Skeletal muscle satellite cell (primary cell): ENCODE measurements around the gene MSRB1.
"Not testable (repeated sequence)": the region's sequence is repeated elsewhere in the genome, so short reads cannot be mapped to it uniquely, and the experiment has no call there.

Experiments
- H3K27me3 ChIP-seq: 2 replicates; pipeline ENCODE4 v1.7.0; 2013; ENCODE audit warnings: low read length; ENCODE audit not compliant: control insufficient read depth, insufficient read depth
- H3K36me3 ChIP-seq: 2 replicates; pipeline ENCODE4 v1.7.0; 2013; ENCODE audit warnings: mild to moderate bottlenecking, control low read depth, low read length; ENCODE audit not compliant: insufficient read depth
- H3K4me1 ChIP-seq: 2 replicates; pipeline ENCODE4 v1.7.0; 2013; ENCODE audit warnings: low read length; ENCODE audit not compliant: control insufficient read depth, insufficient read depth
- H3K4me2 ChIP-seq: 2 replicates; pipeline ENCODE4 v1.7.0; 2013; ENCODE audit warnings: mild to moderate bottlenecking, low read length
- H3K4me3 ChIP-seq: 2 replicates; pipeline ENCODE4 v1.7.0; 2013; ENCODE audit warnings: low read length
- H3K9ac ChIP-seq: 2 replicates; pipeline ENCODE4 v1.7.0; 2013; ENCODE audit warnings: mild to moderate bottlenecking, low read depth, low read length, moderate library complexity
- H3K9me3 ChIP-seq: replicated peaks from 2 replicates; pipeline ENCODE4 v1.7.0; 2013; ENCODE audit warnings: mild to moderate bottlenecking, control low read depth, low read length

MSRB1 gene

DNA sequence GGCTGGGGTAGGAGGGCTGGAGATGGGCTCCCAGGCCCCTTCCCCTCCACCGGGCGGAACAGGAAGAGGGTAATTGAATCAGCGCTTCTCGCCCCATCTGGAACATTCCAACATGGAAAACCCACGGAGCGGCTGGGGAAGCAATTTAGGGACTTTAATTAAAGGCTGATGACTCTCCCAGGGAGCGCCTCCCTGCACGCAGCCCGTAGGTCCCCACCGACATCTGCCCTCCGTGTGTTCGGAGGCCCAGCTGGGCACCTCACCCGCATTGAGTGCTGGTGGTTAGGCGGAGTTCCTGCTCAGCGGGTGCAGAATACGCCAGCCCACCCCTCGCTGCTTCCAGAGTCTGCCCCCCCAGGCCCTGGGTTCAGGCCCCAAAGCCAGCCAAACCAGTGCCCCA is 34.8 kb downstream of the MSRB1 start:
- H3K9me3 ChIP-seq, result no peaks in the 10 kb centered on the region
- H3K27me3 ChIP-seq, result peaks cover 59% of the 10 kb centered on the region
- no peaks in the 10 kb centered on the region for H3K36me3 ChIP-seq
- no peak overlapping the region for H3K9ac ChIP-seq
- no peaks in the 10 kb centered on the region for H3K4me1 ChIP-seq
- no peak overlapping the region for H3K4me3 ChIP-seq
- no peak overlapping the region for H3K4me2 ChIP-seq

GRCh38 chr16:1907226-1907860 is 35.7 kb downstream of the MSRB1 start:
- H3K9me3 ChIP-seq, result no peaks in the 10 kb centered on the region
- no peak overlapping the region for H3K9ac ChIP-seq
- H3K36me3 ChIP-seq, result no peaks in the 10 kb centered on the region
- no peaks in the 10 kb centered on the region for H3K4me1 ChIP-seq
- no peak overlapping the region for H3K4me2 ChIP-seq
- no peak overlapping the region for H3K4me3 ChIP-seq
- peaks cover 60% of the 10 kb centered on the region for H3K27me3 ChIP-seq

DNA sequence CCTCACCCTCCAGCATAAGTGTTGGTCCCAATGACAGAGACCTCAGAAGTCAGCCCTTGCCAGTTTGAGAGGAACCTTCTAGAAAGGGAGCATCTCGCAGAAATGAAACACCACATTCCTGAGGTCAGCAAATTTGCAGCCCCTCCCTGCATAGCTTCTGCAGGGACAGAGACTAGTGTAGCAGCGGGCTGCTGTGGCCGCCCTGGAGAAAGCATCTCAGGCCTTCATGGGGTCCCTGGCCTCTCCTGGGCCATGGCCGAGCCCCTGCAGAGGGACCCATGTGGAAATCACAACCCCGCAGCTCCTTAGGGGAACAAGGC is 36.2 kb downstream of the MSRB1 start:
- H3K27me3 ChIP-seq, result peaks cover 60% of the 10 kb centered on the region
- H3K9ac ChIP-seq, result no peak overlapping the region
- H3K4me1 ChIP-seq, result no peaks in the 10 kb centered on the region
- no peaks in the 10 kb centered on the region for H3K36me3 ChIP-seq
- no peak overlapping the region for H3K4me2 ChIP-seq
- H3K4me3 ChIP-seq, result no peak overlapping the region
- no peaks in the 10 kb centered on the region for H3K9me3 ChIP-seq

DNA sequence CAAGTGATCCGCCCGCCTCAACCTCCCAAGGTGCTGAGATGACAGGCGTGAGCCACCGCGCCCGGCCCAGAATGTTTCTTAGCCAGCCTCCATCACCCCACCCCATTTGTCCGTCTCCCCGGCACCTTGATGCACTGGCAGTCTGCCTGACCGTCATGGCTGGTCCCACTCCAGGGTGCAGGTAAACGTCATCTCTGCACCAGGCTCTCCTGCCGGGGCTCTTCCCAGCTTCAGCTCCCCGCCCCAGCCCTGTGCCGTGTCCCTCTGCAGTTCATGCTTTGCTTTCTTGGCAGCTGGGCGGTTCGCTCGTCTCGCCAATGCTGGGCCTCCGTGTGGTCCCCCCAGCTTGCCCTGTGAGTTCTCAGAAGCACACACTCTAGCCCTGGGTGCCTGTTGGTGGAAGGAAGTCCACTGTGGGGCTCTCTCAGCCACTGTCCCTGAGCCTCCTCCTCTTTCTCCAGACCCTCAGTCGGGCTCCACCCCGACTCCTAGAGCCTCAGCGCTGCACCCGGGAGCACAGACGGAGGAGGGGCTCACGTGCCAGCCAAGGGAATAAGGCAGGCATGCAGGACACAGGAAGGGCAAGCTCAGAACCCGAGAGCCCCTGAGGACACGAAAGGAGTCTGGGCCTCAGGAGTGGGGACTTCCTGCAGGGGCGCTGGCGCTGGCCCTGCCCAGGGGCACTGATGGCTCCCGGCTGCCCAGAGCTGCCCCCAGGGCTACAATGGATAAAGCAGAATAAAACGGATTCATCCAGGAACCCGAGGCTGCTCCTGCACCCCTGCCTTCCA is 36.7 kb downstream of the MSRB1 start:
- Histone ChIP-seq H3K4me3 (no peak overlapping the region), H3K4me1 (no peaks in the 10 kb centered on the region), H3K4me2 (no peak overlapping the region), H3K27me3 (peaks cover 60% of the 10 kb centered on the region), H3K9ac (no peak overlapping the region), H3K36me3 (no peaks in the 10 kb centered on the region), H3K9me3 (no peaks in the 10 kb centered on the region)

DNA sequence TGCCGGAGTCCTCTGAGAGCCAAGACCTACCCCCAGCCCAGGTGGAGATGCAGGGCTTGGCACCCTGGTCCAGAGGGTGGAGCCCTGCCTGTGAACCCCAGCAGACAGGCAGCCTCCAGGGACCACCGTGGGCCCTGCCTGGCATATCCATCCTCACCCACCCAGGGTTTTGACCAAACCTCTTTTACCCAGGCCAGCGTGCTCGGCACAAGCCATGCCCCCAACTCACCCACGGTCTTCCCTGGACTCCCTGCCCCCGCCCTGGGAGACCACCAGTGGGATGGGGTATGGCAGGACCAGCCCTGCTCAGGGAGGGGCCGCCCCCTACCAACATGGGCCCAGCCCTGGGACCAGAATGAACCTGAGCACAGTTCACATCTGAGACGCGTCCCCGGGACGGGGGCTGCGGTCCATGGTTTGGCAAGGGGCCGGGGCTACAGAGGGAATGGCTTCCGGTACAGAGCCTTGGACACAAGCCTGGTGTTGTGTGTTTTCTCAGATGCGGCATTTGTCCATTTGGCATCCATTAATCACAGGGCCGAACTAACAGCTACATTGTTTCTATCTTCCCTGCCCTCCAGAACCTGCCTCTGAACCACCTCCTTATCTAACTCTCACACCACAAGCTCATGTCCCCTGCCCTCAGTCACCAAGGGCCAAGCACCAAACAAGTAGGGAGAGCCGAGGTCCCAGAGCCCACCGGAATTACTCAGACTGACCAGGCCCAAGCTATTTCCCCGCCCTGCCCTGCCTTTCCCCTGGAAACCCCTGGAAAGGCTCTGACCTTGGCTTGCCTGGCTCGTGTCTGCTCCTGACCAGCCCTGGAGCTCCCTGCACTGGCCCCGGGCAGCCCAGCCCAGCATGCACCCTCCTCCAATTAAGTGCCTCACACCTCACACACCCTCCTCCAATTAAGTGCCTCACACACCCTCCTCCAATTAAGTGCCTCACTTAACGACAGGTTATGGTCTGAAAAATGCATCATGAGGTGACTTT is 38.9 kb downstream of the MSRB1 start:
- no peak overlapping the region for H3K4me3 ChIP-seq

DNA sequence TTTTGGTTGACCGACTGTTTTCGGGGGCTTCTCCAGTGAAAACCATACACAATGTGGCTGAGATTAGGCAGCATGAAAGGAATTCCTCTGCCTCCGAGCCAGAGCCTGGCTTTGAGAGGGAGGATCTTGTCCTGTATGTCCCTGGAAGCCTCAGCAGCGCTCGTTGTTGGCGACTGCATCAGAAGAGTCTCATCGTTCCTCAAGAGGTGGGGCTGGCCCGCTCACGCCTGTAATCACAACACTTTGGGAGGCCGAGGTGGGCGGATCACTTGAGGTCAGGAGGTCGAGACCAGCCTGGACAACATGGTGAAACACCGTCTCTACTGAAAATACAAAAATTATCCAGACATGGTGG is 39.8 kb downstream of the MSRB1 start:
- no peak overlapping the region for H3K4me3 ChIP-seq
- H3K4me1 ChIP-seq, result no peaks in the 10 kb centered on the region
- H3K9ac ChIP-seq, result no peak overlapping the region
- H3K9me3 ChIP-seq, result no peaks in the 10 kb centered on the region
- H3K36me3 ChIP-seq, result no peaks in the 10 kb centered on the region
- no peak overlapping the region for H3K4me2 ChIP-seq
- peaks cover 52% of the 10 kb centered on the region for H3K27me3 ChIP-seq

More for the DNA sequence above, 38.9 kb downstream of the MSRB1 start:
- H3K27me3 ChIP-seq, result peaks cover 55% of the 10 kb centered on the region
- no peak overlapping the region for H3K4me2 ChIP-seq
- no peaks in the 10 kb centered on the region for H3K4me1 ChIP-seq
- H3K9me3 ChIP-seq, result no peaks in the 10 kb centered on the region
- no peaks in the 10 kb centered on the region for H3K36me3 ChIP-seq
- no peak overlapping the region for H3K9ac ChIP-seq

- Histone ChIP-seq H3K4me1 (no peaks in the 10 kb centered on the region), H3K4me3 (no peak overlapping the region), H3K27me3 (peaks cover 48% of the 10 kb centered on the region), H3K9ac (no peak overlapping the region), H3K36me3 (no peaks in the 10 kb centered on the region), H3K4me2 (no peak overlapping the region), H3K9me3 (no peaks in the 10 kb centered on the region)
These were observed 40.3 kb downstream of the MSRB1 start for GRCh38 chr16:1902547-1903219.

DNA sequence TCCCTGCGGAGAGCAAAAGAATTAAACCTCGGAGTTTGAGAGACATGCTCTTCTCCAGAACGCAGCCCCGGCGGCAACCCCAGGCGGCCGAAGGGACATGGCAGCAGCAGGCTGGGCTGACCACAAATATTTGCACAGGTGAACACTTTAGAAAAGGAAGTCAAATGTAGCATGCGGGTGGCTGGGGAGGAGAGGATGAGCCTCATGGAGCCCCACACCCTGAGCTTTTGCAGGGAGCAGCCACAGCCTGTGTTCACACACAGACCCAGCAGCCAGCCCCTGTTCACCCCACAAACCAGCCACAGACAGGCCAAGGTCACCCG is 42.6 kb downstream of the MSRB1 start:
- Histone ChIP-seq H3K27me3 (peaks cover 44% of the 10 kb centered on the region), H3K9me3 (no peaks in the 10 kb centered on the region), H3K4me1 (no peaks in the 10 kb centered on the region), H3K4me3 (no peak overlapping the region), H3K4me2 (no peak overlapping the region), H3K36me3 (no peaks in the 10 kb centered on the region), H3K9ac (no peak overlapping the region)

DNA sequence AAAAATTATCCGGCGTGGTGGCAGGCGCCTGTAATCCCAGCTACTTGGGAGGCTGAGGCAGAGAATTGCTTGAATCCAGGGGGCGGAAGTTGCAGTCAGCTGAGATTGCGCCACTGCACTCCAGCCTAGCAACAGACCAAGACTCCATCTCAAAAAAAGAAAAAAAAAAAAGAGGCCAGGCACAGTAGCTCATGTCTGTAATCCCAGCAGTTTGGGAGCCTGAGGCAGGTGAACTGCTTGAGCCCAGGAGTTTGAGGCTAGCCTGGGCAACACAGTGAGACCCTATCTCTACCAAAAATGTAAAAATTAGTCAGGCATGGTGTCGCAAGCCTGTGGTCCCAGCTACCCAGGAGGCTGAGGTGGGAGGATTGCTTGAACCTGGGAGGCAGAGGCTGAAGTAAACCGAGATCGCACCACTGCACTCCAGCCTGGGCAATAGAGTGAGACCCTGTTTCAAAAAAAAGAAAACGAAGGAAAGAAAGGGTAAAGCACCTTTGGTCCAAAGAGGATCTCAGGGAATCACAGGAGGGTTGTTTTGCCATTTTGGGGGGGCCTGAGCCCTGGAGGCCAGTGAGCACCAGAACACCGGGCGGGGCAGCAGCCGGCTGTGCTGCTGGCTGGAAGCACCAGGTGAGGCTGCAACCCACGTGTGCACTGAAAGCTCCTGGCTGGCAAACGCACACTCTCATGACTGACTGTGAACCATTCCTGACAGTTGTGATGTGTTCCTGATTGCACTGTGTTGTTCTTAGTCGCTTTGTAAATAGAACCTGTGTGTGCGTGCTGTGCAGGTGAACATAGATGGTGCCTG is 43.2 kb downstream of the MSRB1 start:
- no peak overlapping the region for H3K9ac ChIP-seq
- H3K36me3 ChIP-seq, result no peaks in the 10 kb centered on the region
- no peaks in the 10 kb centered on the region for H3K9me3 ChIP-seq
- peaks cover 41% of the 10 kb centered on the region for H3K27me3 ChIP-seq
- H3K4me2 ChIP-seq, result no peak overlapping the region
- no peaks in the 10 kb centered on the region for H3K4me1 ChIP-seq
- H3K4me3 ChIP-seq, result no peak overlapping the region

DNA sequence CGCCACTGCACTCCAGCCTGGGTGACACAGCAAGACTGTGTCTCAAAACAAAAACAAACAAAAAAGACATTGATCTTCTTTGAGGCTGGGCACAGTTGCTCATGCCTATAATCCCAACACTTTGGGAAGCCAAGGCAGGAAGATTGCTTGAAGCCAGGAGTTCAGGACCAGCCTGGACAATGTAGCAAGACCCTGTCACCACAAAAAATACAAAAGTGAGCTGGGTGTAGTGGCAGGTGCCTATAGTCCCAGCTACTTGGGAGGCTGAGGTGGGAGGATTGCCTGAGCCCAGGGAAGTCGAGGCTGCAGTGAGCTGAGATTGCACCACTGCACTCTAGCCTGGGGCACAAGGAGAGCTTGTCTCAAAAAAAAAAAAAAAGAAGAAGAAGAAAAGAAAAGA is 45.3 kb downstream of the MSRB1 start:
- H3K36me3 ChIP-seq, H3K9me3 ChIP-seq, H3K4me2 ChIP-seq, H3K4me3 ChIP-seq, H3K9ac ChIP-seq, H3K4me1 ChIP-seq: not testable (repeated sequence)
- H3K27me3 ChIP-seq, result peaks cover 38% of the 10 kb centered on the region
